Left renal pelvis (tissue), 4 donors: ENCODE measurements around the gene PLA2G4D. TPM values are rescaled to one million over a fixed set of nuclear protein-coding genes. Genes with fewer than 3 reads are reported as not detected.

Experiments
- DNase-seq, 4 donors: peaks; one replicate each; pipeline ENCODE4 v3.0.0-alpha.2; 2013; ENCODE audit warnings: low read depth in 4 of 4, low spot score in 3 of 4
- polyA plus RNA-seq, 4 donors: library from polyadenylated mRNA; unstranded; fragments of 120-200 nt; gene quantifications; one replicate each; pipeline ENCODE4 v1.2.1, GENCODE V29; 2013; ENCODE audit not compliant: insufficient read length in 4 of 4

PLA2G4D gene
- polyA plus RNA-seq = under 1 TPM in 3 of 4 donors, not detected in 1; 0.04 to 0.18 (median 0.13) TPM

- no peak for DNase-seq
Measured at GRCh38 chr15:42094512-42094963, at the start of gene PLA2G4D. TSS of gene PLA2G4D (minus strand) at chr15:42094562. CDS start at chr15:42094459, 103 bp downstream.

GRCh38 chr15:42143356-42143755 lies 49.0 kb upstream of the PLA2G4D start:
- DNase-seq = no peak

DNA sequence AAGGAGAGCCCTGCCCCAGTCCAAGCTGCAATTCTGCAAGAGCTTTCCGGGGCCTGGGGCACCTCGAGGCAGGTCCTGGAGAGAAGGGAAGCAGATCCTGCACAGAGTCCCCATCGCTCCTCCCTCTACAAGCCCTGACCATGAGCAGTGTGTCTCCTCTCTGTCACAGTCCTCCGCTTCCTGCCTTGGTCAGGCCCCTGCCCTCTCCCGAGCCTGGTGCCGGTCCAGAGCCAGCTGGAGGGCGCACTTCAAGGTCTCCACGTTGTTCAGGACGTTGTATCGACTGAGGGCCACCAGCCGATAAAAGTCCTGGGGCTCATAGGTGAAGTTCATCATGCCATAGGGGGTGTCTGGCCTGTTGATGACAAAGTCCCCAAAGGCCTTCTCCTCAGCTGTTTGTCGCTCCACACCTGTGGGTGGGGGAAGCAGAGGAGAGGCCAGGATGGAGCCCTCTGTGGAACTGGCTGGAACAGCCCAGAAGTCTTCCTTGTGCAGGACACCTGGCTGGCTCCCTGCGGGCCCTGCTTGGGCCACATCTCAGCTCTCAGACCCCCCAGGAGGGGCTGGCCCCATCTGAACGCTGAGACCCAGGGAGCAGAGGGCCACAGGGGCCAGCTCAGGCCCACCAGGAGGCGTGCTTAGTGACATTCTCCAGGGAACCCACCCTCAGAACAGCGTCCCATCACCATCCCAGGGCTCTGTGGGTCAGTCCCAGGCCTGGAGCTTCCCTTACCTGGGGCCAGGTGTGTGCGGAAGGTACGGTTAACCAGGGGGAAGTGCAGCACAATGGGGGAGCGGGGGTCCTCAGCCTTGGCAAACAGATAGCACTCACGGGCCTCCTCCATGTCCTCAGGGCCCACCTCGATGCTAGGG lies 47.7 kb upstream of the PLA2G4D start:
- no peak for DNase-seq

DNA sequence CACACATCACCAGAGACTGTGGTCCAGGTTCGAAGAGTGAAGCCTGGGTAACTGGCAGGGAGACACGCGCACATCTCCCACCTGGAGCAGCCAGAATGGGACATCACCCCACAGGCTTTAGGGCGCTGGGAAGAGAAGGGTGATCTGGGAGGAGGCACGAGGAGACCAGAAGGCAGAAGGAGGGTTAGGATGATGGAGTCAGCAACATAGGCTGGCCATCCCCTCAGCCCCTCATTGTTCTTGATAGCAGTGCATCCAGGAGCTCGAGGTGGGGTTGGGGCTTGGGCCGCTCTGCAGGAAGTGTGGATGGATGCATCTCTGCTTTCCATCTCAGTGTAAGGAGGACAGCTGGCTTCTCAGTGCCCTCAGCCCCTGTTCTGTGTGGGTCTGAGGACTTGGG lies 46.9 kb upstream of the PLA2G4D start:
- no peak for DNase-seq

GRCh38 chr15:42140383-42141070 lies 46.2 kb upstream of the PLA2G4D start:
- no peak for DNase-seq

- no peak for DNase-seq
Measured at GRCh38 chr15:42139596-42139995, 45.2 kb upstream of the PLA2G4D start.

DNA sequence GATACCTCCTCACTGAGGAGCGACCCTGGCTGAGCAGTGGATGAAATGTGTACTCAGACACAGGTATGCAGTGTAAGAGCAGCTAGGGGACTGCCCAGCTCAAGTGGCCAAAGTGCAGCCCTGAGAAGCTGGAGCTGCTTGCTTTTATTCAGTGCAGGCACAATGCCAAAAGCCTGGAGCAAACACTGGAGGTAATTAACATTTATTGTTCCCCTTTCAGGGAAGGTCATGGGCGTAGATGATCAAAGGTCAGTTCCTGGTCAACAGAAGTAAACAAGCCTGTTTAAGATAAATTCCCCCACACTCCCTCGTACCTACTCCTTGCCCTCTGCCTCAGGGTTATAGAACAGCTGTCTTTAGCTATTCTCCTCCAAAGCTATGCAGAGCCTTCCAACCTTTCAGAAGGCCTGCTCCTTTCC lies 44.6 kb upstream of the PLA2G4D start:
- no peak for DNase-seq

DNA sequence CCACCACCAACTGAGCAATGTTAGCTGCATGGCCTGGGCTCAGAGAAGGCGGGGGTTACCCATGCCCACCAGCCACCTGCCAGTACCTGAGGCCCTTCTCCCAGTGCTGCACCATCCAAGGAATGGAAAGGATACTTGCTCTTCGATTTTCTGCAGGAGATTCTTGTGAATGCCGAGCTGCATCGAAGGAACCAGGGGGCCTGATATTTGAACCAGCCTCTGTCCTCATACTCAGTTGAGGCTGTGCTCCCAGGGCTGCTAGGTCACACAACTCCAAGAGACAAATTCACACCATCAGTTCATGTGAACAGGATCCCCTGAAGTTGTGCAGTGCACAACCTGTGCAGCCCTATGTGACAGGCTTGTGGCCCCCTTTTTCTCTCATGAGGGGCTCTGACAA lies 44.0 kb upstream of the PLA2G4D start:
- DNase-seq = no peak

DNA sequence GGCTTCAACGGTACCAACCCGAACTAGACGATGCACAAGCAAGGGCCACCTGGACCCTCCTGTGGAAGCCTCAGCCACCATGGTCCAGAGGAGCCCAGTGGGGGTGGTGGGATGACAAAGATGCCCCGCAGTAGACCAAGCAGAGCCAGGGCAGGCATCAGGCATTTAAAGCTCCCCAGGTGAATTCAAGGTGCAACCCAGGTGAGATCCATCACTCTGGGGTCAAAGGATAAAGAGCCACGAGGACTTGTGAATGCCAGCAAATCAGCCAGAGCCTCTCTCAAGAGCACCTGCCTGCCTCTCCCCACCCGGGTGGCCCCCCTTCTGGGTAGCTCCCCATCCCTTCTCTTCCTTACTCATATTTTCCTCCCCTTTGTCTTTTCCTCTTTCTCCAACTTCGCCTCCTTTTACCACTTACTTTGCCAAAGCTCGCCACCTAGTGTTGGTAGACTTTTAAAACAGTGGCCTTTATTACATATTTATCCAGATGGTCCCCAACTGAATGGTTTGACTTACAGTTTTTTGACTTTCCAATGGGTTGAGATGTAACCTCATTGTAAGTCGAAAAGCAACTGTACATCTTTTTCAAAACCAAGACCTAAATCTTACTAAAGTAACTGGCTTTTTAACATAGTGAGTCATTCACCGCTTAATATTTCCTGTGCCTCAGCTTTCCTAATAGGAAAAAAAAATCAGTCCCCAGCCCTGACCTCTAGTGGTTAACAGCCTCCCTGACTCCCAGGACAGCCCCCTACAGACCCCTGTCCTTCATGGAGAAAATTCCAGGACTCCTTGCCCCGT lies 43.3 kb upstream of the PLA2G4D start:
- DNase-seq = no peak

- DNase-seq = no peak
Measured at GRCh38 chr15:42136513-42136912, 42.2 kb upstream of the PLA2G4D start.

DNA sequence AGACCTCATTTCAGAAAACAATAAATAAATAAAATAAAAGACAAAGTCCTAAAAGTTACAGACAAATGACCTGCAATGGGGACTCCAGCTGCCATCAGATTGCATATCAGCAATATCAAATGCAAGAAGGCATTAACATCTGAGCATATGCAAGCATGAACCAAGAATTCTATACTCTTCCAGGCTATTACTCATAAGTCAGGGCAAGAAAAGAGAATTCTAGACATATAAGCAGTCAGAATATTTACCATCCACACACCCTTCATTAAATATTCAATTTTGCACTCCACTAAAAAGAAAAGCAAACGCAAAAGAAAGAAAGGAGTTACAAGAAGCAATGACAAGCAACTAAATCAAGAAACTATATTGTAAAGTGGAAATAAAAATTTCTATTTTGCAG lies 41.0 kb upstream of the PLA2G4D start:
- no peak for DNase-seq

GRCh38 chr15:42134617-42135245 lies 40.4 kb upstream of the PLA2G4D start:
- DNase-seq = no peak

GRCh38 chr15:42133886-42134502 lies 39.6 kb upstream of the PLA2G4D start:
- no peak for DNase-seq

GRCh38 chr15:42133356-42133755 lies 39.0 kb upstream of the PLA2G4D start:
- DNase-seq = no peak

DNA sequence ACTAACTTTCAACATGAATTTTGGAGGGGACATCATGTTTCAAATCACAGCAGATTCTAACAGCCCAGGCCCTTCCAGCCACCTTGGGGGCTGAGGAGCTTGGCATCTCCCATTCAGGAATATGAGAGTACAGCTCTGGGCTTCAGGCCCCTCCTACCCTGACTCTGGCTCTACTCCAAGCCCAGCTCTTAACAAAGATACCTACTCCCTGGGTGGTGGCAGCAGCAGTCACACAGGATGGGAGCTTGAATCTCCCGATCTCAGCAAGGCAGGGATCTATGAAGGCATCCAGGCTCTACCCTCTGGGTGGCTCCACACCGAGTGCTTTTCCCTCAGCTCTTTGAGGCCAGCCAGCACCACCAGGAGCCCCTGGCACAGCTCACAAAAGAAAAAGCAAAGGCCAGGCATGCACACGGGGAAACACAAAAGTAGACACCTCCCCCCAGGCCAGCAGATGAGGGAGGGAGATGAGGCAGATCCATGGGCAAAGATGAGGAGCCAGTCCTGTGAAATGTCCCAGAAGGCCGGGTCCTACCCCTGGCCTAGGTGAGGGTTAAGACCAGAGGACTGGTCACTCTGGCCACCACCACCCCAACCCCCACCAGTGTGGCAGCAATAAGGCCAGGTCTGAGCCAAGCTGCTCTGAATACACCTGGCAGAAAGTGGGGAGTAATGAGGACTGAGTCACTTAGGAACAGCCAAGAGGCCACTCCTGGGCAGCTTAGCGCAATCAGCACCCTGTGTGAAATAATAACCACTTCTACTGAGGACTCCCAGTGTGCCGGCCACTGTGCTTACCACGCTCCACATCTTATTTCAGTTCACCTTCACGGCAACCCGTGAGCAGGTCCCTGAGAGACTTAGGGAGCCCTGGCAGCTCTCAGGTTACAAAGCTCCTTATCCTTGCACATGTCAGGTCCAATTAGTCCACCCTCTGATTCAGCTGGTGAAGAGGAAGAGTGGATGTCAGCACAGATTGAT lies 37.8 kb upstream of the PLA2G4D start:
- DNase-seq = no peak

GRCh38 chr15:42131006-42131405 lies 36.6 kb upstream of the PLA2G4D start:
- no peak for DNase-seq

DNA sequence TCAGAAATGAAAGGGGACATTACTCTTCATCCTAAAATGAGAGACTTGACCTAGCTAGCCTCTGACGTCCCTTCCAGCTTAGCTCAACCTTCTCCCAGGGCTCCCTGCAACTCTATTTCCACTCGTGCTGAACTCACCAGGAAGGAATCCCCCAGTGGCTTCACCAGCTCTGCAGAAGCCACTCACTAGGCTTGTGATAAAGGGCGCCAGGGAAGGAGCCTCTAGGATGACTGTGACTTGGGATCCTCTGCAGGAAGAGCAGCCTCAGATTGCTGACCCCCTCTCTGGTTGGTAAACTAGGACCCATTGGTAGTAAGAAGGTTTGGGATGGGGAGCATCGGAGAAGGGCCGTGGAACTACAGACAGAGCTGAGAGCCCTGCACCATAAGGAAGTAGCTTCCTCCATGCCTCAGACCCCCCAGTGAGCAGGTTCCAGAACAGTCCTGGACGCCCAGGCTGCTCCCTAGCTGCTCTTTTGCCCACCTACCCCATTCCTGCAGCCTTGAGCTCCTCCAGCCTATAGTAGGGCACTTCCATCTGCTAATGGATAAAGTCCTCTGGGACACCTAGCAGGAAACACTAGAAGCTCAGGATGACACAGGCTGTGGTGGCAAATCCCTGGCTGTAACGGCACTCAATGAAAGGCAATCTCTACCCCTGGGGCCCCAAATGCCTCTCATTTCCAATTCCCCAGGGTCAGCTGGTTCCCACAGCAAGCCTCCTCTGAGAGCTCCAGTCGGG lies 36.1 kb upstream of the PLA2G4D start:
- no peak for DNase-seq

GRCh38 chr15:42129364-42129763 lies 35.0 kb upstream of the PLA2G4D start:
- DNase-seq = no peak
